HG03139 (cell line): ENCODE results near the gene SLC4A5.

Experiments used
- ATAC-seq: cut with Tn5 transposase; IDR thresholded peaks from one replicate; pipeline ENCODE4 v1.9.1; 2021; ENCODE audit not compliant: unreplicated experiment

The SLC4A5 gene

DNA sequence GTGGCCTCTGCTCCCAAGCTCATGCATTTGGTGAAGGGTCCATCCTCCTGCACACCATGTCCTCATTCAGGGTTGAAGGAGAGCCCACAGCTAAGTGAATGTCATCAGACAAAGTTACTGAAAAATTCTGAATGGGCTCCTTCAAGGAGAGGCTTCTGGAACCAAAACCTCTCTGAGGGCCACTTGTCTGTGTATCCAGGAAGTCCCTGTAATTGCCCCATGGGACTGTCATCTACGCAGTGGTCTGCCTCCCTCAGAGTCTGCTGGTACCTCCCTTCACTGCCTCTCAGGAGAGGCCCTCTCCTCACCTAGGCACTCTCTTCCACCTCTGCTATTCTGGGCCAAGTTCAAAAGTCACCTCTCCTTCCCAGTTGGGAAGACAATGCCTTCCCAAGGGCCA is 68.0 kb downstream of the SLC4A5 start:
- no peak for ATAC-seq

DNA sequence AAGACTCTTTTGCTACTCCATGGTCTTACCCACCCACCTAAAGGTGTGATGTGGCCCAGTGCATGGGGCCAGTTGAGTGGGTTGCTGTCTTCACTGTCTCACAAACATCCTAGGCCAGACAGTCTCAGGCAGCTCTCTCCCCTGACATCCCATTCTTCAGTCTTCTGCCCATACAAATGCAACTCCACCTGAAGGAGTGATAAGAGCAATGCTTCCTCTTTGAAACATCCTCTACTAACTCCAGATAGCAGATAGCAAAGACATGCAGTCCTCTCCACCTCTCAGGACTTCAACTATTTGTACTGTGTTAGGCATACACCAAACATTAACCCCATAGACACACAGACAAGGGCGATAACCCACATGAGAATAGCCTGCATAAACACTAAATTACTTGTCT is 73.5 kb downstream of the SLC4A5 start:
- ATAC-seq, result no peak

DNA sequence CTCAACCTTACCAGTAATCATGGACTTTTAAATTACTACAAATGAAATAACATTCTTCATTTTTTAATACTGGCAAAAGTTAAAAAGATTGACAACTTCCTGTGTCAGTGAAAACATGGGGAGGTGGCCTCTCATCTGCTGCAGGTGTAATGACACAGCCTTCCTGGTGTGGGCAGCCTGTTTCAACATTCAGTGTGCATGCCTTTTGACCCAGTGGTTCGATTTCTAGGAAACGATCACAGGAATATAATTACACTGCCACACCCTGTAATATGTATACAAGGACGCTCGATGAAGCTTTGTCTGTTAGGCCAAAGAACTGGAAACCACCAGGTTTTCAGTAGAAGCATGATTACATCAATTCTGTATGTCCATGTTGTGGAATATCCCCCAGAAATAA is 76.1 kb downstream of the SLC4A5 start:
- ATAC-seq, result no peak

DNA sequence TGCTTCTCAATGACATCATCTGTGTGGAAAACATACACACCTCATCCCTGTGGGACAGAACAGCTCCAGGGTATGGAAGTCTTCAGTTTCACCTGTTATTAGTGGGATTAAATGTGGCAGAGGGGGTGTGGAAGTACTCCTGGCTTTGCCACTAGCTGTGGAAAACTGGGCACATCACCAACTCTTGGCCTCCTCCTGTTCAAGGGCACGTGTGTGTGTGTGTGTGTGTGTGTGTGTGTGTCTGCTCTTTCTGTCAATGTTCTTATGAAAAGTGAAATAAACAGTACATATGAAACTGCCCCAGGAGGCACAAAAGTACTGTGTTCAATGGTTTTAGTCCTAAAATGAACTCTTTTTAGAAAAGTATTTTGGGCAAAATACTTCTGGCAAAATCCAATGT is 78.9 kb downstream of the SLC4A5 start:
- ATAC-seq, result no peak

DNA sequence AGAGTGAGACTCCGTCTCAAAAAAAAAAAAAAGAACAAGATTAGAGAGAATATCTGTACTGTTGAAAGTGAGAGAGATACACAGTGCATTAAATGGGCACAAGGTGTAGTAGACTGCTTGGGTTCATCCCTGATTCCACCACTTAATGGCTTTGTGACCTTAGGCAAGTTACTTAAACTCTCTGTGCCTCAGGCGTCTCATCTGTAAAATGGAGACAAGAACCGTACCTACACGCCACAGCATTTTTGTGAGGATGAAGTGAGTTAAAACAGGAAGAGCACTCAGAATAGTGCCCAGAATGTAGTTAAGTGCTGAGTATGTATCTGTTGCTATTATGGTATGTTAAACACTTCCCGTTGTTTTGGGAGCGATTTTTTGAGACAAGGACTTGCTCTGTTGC is 80.5 kb downstream of the SLC4A5 start:
- no peak for ATAC-seq

DNA sequence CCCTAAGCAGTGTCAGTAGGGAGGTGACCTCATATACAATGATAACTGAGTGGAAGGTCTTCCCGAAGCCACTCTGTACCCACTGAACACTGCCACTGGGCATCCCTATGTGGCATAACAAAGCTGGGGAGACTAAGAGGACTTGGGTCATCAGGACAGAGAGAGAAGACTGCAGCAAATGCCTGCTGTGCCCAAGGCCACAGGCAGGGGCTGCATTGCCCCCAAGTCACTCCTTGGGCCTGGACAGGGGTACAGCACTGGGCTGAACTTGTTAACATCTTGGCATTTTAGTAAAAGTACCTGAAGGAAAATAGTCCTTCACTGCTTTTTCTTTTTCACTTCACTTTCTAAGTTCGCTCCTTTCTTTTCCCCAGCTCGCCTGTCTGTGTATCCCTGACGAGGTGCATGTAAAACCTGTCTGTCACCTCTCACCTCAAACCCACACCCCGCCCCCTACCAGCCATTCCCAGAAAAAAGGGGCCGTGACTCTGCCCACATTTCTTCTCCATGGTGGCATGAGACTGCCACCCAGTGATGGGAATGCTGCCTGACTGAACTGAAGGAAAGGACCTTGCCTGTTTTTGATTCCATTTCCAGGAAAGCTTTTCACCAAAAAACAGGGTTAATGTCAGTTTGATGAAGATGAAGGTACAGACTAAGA is 81.9 kb downstream of the SLC4A5 start:
- no peak for ATAC-seq

DNA sequence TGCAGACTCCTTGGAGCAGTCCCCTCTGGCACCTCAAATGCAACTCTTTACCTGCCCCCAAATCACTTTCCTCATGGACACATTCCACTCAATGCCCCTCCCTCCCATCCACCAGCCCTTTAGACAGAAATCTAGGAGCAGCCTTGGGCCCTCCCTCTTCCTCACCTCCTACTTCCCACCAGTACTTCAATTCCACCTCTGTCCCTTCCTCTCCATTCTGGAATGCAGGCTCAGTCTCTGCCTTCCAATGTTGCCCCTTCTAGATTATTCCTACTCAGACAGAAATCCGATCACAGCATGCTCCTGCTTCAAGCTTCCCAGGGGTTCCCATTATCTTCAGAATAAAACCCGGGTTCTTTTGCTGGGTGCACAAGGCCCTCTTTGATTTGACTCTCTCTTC is 82.7 kb downstream of the SLC4A5 start:
- no peak for ATAC-seq

DNA sequence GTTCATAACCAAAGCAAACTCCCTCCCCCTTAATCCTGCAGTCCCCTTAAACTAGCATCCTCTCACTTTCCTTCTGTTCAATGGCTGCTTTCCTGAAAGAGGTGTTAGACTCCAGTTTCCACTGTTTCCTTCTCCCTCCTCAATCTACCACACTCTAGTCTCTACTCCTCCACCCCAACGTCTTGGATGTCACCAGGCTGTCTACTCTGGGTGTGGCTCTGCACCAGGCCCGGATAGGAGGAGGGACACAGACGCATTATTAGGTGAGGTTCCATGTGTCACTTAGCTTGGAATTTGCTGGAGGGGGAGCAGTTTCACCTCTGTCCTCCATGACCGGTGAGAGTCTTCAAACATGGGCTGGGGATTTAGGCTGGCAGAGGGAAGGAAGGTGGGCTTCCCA is 83.5 kb downstream of the SLC4A5 start:
- ATAC-seq, result no peak

DNA sequence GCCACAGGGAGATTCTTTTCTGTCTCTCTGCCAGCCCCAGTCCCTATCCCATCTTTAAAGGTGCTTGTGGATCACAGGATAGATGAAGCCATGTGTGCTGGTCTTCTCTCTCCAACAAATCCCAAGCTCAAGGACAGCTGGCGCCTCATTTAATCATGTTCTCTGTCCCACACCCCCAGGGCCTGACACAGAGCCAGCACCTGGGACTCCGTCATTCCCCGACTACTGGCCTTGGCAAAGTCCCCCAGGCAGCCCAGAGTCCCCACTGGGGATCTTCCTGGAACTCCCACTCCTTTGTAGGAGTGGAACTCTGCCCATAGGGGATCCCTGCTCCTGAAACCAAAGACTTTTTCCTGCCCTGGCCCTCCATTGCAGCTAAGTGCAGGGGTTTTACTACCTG is 84.0 kb downstream of the SLC4A5 start:
- ATAC-seq, result no peak

DNA sequence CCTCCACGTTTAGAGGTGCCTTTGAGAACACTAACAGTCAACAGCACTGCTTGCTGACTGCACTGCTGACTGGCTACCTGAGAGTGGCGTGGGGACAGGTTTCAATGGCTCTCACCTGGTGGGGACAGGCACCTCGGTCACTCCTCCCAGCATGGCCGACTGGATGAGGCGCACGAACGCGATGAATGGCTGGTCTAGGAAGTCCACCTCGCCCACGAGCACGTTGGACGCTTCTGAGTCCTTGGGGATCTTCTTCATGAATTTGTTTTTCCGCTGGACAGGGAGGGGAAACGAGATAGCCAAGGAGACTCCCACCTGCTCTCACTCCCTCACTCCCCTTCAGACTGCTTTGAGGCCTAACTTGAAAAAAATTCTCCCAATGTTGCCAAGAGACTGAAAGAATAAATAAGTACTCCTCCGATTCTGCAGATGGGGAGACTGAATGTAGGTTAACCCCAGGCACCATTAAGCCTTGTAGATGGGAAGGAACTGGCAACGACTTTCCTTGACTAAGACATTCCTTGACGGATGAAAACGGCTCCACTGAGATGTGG is 87.5 kb downstream of the SLC4A5 start:
- no peak for ATAC-seq

DNA sequence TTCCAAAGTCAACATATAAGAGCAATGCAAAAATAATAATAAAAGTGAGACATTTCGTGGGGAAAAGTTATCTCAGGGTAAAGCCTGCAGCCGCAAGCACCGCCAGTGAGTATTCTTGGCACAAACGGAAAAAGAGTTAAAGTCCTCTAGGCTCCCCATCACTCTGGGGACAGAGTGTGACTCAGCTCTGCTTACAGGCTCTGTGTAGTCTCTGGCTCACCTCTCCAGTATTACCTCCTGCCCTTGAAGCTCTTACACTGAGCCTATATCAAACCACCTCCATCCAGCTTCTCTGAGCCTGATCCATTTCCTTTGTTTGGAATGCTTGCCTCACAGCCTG is 89.3 kb downstream of the SLC4A5 start:
- ATAC-seq, result no peak

DNA sequence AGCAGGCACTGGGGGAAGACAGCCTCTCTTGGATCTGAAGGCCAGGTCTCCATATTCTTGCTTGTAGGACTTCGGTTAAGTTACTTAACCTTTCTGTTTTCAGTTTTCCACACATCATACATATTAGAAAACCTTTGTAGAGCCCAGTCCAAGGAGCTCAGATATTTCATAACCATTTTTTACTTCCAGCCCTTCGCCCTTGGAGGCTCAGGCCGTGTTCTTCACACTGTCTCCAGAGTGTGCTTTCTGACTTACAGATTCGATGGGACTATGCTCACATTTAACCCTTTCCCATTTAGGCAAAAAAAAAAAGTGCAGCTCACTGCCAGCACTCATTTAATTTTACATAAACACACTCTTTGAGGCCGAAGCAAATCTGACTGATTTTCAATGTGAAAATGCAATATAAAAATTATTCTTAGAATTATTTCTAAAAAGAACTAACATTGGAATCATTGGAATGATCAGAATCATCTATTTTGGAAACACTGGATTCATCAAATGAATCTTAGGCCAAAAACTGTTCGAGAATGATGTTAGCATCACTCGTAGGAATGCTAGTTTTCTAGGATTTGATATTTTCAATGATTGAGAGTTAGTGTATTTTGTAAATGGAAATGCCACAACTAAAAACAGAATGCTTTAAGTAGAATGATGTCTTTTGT is 89.8 kb downstream of the SLC4A5 start:
- ATAC-seq, result no peak

DNA sequence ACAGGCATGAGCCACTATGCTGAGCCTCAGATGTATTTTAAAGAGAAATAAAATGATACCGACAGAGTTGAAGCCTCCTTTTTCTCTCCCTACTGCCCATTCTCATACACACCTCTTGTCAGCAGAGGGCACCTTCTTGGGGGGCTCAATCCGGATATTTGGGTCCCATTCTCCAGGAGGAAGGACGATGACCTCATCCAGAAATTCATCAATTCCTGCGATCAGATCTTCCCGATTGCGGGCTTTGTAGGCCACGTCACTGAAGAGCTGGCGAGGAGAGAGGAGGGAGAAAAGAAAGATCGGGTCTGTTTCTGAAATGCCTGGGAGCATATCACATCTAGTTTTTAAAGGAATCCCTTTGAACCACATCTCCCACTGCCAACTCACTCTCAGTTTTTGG is 90.4 kb downstream of the SLC4A5 start:
- ATAC-seq, result no peak

DNA sequence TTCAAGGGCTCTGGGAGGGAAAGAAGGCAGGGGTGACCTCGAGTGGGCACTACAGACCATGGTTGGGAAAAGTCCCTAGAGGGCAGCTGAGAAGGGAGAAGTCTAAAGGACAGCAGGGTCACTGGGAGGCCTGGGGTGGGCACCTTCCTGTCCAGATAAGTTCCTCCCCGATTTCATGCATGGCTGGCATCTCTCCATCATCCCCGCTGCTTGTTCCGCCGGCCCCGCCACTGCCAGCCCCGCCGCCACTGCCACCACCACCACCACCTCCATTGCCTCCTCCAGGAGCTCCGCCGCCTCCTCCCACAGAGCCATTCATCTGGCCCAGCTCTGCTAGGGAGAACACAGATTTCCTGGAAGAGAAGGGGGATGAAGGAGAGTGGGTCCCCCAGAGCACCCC is 91.2 kb downstream of the SLC4A5 start:
- no peak for ATAC-seq

DNA sequence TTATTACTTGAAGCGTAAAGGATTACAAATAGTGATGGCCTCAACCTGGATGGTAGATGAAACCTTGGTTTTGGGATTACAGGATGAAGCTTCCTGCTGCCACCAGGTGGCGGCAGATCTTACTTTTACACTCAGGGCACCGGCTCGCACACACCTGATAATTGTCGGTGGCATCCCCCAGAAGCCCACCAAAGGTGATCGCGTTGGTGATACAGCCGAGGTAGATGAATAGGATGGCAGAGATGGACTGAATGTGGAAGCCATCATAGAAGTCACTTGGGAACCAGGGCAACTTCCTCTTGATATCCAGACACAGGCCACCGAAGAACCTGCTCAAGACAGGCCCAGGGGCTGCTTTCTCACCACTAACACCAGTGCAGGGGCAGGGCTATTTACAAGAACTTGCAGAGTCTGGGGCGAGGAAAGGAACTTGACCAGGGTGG is 93.0 kb downstream of the SLC4A5 start:
- ATAC-seq, result no peak

DNA sequence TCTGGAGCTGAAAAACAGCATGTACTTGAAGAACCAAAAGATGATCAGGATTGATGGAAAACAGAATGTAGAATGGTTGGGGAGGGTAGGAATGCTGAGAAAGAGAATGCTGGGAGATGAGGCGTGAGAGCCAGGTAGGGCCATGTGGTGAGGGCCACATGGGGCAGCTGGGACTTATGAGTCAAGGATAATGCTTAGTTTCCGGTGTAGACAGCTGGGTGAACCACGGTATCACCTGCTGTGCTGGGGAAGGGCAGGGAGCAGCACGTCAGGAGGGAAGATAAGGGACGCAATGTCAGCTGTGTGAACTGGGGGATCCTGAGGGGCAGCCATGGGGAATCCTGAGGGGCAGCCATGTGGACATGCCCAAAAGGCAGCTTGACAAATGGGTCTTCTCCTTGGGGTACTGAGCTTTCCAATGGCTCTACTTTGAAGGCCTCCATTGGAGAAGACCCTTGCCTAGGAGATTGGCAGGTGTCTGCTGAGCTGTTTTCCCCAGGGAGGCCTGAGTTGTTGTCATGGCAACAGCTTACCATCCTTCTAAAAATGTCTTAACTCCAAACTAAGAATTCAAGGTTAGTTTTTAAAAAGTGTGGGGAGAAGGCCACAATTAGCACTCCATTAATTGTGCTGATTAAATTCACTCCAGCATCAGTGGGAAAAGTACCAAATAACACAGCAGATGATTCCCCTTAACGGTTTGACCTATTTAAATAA is 93.7 kb downstream of the SLC4A5 start:
- ATAC-seq, result no peak

DNA sequence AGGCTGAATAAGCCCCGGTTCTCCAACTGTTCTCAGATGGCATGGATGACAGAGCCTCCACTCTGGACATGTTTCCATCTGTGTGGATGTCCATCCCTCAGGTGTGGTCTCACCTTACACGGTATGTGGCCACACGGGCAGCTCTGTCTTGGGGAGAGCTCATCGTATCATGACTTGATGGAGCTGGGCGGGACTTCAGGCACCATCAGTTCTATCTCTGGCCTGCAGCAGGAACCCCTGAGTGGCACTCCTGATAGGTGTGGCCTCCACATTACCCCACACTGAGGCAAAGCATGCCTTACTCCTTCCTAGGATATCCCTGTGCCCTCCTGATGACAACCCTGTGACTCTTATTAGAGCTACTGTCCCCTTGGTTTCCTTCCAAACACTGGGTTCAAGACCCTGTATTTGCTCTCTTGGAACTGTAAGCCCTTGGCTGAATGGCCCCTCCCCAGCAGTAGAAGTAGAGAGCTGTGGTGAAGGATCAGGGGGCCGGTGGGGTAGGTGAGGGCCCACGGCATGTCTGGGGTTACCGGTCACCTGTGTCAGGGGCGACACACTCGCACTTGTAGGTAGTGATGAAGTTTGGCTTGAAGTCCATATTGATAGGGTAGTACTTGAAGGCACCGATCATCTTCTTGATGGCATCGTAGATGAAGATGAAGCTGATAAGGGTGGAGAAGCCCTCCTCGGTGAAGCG is 96.6 kb downstream of the SLC4A5 start:
- ATAC-seq, result no peak

DNA sequence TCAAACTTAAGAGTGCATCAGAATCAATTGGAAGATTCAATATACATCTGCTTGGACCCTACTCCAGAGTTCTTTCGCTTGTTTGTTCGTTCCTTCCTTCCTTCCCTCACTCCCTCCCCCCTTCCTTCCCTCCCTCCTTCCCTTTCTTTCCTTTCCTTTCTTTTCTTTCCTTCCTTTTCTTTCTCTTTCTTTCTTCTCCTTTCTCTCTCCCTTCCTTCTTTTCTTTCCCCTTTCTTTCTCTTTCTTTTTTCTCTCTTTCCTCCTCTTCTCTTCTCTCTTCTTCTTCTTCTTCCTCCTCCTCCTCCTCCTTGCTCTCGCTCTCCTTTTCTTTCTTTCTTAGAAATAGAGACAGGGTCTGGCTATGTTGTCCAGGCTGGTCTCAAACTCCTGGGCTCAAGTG is 98.9 kb downstream of the SLC4A5 start:
- no peak for ATAC-seq

DNA sequence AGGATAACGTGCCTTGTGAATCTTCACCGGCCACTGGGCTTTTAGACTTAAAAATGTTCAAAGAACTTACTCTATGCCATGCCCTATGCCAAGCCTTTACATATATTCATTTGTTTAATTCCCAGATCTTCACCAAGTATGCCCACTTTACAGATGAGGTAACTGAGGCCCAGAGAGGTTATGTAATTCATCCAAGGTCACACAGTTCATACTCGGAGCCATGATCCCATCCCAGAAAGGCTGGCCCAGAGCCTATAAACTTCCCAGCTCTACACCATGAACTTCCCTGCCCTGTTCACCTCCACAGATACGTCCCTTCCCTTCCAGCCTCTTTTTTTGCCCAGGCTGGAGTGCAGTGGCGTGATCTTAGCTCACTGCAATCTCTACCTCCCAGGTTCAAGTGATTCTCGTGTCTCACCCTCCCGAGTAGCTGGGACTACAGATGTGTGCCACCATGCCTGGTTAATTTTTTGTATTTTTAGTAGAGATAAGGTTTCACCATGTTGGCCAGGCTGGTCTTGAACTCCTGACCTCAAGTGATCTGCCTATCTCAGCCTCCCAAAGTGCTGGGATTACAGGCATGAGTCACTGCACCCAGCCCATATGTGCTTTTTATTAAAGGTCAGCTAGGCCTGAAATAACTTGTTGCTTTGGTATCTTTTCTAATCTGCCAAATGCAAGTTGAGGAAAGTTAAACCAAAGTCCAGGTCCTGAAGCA is 100.7 kb downstream of the SLC4A5 start:
- ATAC-seq, result no peak

DNA sequence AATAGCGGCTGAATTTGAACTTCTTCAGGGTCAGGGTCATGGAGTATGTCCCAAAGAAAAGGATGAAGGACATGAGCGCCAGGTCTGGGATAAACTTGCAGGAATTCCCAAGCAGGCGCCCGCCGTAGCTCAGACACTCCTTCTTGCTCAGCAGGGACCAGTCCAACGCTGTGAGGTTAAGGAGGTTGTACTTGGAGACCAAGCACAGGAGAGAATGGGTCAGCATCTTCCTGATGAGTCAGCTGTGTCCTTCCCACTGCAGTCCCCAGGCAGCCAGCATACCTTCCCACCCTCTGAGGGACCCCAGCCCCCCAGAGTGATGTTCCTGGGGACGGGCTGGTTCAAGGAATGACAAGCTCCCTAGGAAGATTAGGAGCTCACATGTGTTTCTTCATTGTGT is 103.9 kb downstream of the SLC4A5 start:
- ATAC-seq, result no peak

DNA sequence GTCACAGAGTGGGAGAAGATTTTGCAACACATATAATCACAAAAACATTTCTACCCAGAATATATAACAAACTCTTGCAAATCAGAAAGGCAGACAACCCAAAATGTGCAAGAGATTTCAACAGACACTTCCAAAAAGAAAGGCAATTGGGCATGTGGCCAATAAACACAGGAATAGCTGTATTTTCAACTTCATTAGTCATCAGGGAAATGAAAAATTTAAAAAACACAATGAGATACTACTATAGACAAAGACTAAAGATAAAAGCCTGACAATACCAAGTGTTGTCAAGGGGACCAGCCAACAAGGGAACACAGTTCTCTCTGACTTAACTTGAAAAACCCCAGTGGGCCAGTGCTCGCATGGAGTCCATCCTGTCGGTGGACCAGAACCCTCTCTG is 104.3 kb downstream of the SLC4A5 start:
- no peak for ATAC-seq
